ENCODE data around the gene RNF220.

The RNF220 gene

GRCh38 chr1:44636083-44636687 lies 231.1 kb downstream of the RNF220 start:
- H3K4me2 ChIP-seq (ENCODE audit: low read length) = no peak overlapping the region
- peaks cover 35% of the 10 kb centered on the region for H3K79me2 ChIP-seq (ENCODE audit: control insufficient read depth, low read length)
- H3K9me3 ChIP-seq (ENCODE audit: control insufficient read depth, insufficient read depth, low read length) = no peaks in the 10 kb centered on the region
- no peak overlapping the region for H3K27ac ChIP-seq (ENCODE audit: low read depth, low read length)
- no peak overlapping the region for H3K4me3 ChIP-seq (ENCODE audit: low read length)
- TF ChIP-seq, protein P1, sequence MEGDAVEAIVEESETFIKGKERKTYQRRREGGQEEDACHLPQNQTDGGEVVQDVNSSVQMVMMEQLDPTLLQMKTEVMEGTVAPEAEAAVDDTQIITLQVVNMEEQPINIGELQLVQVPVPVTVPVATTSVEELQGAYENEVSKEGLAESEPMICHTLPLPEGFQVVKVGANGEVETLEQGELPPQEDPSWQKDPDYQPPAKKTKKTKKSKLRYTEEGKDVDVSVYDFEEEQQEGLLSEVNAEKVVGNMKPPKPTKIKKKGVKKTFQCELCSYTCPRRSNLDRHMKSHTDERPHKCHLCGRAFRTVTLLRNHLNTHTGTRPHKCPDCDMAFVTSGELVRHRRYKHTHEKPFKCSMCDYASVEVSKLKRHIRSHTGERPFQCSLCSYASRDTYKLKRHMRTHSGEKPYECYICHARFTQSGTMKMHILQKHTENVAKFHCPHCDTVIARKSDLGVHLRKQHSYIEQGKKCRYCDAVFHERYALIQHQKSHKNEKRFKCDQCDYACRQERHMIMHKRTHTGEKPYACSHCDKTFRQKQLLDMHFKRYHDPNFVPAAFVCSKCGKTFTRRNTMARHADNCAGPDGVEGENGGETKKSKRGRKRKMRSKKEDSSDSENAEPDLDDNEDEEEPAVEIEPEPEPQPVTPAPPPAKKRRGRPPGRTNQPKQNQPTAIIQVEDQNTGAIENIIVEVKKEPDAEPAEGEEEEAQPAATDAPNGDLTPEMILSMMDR (IDR thresholded peaks at IDR 0.05; ENCODE audit: low read depth, low read length, poor library complexity, severe bottlenecking) = no peak
- TF ChIP-seq EZH2phosphoT487 (IDR thresholded peaks at IDR 0.05; ENCODE audit: borderline replicate concordance, low read length) = no peak
- no peaks in the 10 kb centered on the region for H3F3A ChIP-seq (ENCODE audit: control insufficient read depth, insufficient read depth)
- no peaks in the 10 kb centered on the region for H3K9me2 ChIP-seq (replicated peaks; ENCODE audit: control insufficient read depth, low read length)
- 0 out of 2 replicates have a peak, but pooled peaks cover 4% of the 10 kb centered on the region for H4K20me1 ChIP-seq (ENCODE audit: control insufficient read depth, insufficient read depth, low read depth, low read length)
- H3K27me3 ChIP-seq (ENCODE audit: control insufficient read depth, low read length) = no peaks in the 10 kb centered on the region
- peaks cover 21% of the 10 kb centered on the region for H3K4me1 ChIP-seq (ENCODE audit: control insufficient read depth, low read length)
- H3K36me3 ChIP-seq (ENCODE audit: control insufficient read depth, low read length) = peaks cover 84% of the 10 kb centered on the region

GRCh38 chr1:44636688-44637598 lies 231.9 kb downstream of the RNF220 start:
- Histone ChIP-seq H3K9me2 (replicated peaks; ENCODE audit: control insufficient read depth, low read length) (no peaks in the 10 kb centered on the region), H3K27ac (ENCODE audit: low read depth, low read length) (no peak overlapping the region), H3K36me3 (ENCODE audit: control insufficient read depth, low read length) (peaks cover 91% of the 10 kb centered on the region), H3K4me3 (ENCODE audit: low read length) (no peak overlapping the region), H3K4me1 (ENCODE audit: control insufficient read depth, low read length) (peaks cover 18% of the 10 kb centered on the region), H4K20me1 (ENCODE audit: control insufficient read depth, insufficient read depth, low read depth, low read length) (0 out of 2 replicates have a peak, but pooled peaks cover 4% of the 10 kb centered on the region), H3K4me2 (ENCODE audit: low read length) (no peak overlapping the region), H3K27me3 (ENCODE audit: control insufficient read depth, low read length) (no peaks in the 10 kb centered on the region), H3K79me2 (ENCODE audit: control insufficient read depth, low read length) (peaks cover 36% of the 10 kb centered on the region), H3K9me3 (ENCODE audit: control insufficient read depth, insufficient read depth, low read length) (no peaks in the 10 kb centered on the region), H3F3A (ENCODE audit: control insufficient read depth, insufficient read depth) (no peaks in the 10 kb centered on the region)
- TF ChIP-seq, protein P1 (IDR thresholded peaks at IDR 0.05; ENCODE audit: low read depth, low read length, poor library complexity, severe bottlenecking) = no peak

- Histone ChIP-seq H3K27ac (ENCODE audit: low read depth, low read length) (no peak overlapping the region), H3F3A (ENCODE audit: control insufficient read depth, insufficient read depth) (no peaks in the 10 kb centered on the region), H4K20me1 (ENCODE audit: control insufficient read depth, insufficient read depth, low read depth, low read length) (0 out of 2 replicates have a peak, but pooled peaks cover 2% of the 10 kb centered on the region), H3K9me2 (replicated peaks; ENCODE audit: control insufficient read depth, low read length) (no peaks in the 10 kb centered on the region), H3K4me3 (ENCODE audit: low read length) (no peak overlapping the region), H3K36me3 (ENCODE audit: control insufficient read depth, low read length) (peaks cover 94% of the 10 kb centered on the region), H3K4me1 (ENCODE audit: control insufficient read depth, low read length) (peaks cover 15% of the 10 kb centered on the region), H3K27me3 (ENCODE audit: control insufficient read depth, low read length) (no peaks in the 10 kb centered on the region), H3K9me3 (ENCODE audit: control insufficient read depth, insufficient read depth, low read length) (no peaks in the 10 kb centered on the region), H3K79me2 (ENCODE audit: control insufficient read depth, low read length) (peaks cover 32% of the 10 kb centered on the region), H3K4me2 (ENCODE audit: low read length) (no peak overlapping the region)
- no peak for TF ChIP-seq EZH2phosphoT487 (IDR thresholded peaks at IDR 0.05; ENCODE audit: borderline replicate concordance, low read length)
- TF ChIP-seq, protein P1 (IDR thresholded peaks at IDR 0.05; ENCODE audit: low read depth, low read length, poor library complexity, severe bottlenecking) = no peak
Observed at GRCh38 chr1:44637702-44638411, 232.8 kb downstream of the RNF220 start.
